ENCODE measurements around the gene GPHN. TPM values are rescaled to one million over a fixed set of nuclear protein-coding genes. Genes with fewer than 3 reads are reported as not detected.

GPHN gene
- total RNA-seq, 4 donors from 2014 or later: 10.7 to 47.0 (median 28.2) TPM

- Histone ChIP-seq H3K27ac (no peak overlapping the region), H3K4me3 (no peak overlapping the region), H3K4me1 (no peaks in the 10 kb centered on the region), H3K27me3 (no peaks in the 10 kb centered on the region), H3K9me3 (no peaks in the 10 kb centered on the region), H3K36me3 (no peaks in the 10 kb centered on the region)
- TF ChIP-seq POLR2A (IDR thresholded peaks at IDR 0.05) (no peak), CTCF (IDR thresholded peaks at IDR 0.05) (no peak)
- DNase-seq: no peak
Observed at GRCh38 chr14:67079846-67080245, 571.9 kb downstream of the GPHN start.

- TF ChIP-seq POLR2A (IDR thresholded peaks at IDR 0.05) (no peak), CTCF (IDR thresholded peaks at IDR 0.05) (no peak)
- Histone ChIP-seq H3K27ac (no peak overlapping the region), H3K4me3 (no peak overlapping the region), H3K9me3 (peaks cover 0 to 5% (median 0%) of the 10 kb centered on the region in 4 donors), H3K27me3 (no peaks in the 10 kb centered on the region), H3K4me1 (no peaks in the 10 kb centered on the region), H3K36me3 (peaks cover 0 to 3% (median 0%) of the 10 kb centered on the region in 3 donors)
- DNase-seq: no peak
Observed at GRCh38 chr14:67108230-67108629, 600.3 kb downstream of the GPHN start.

- Histone ChIP-seq H3K4me1 (no peaks in the 10 kb centered on the region), H3K27me3 (no peaks in the 10 kb centered on the region), H3K9me3 (peaks cover 0 to 2% (median 0%) of the 10 kb centered on the region in 4 donors), H3K36me3 (peaks cover 0 to 3% (median 0%) of the 10 kb centered on the region in 3 donors), H3K4me3 (no peak overlapping the region), H3K27ac (no peak overlapping the region)
- no peak for TF ChIP-seq POLR2A (IDR thresholded peaks at IDR 0.05)
- TF ChIP-seq CTCF (IDR thresholded peaks at IDR 0.05): no peak
- no peak for DNase-seq
Observed at GRCh38 chr14:67111022-67111421, 603.1 kb downstream of the GPHN start.

- H3K27me3 ChIP-seq: no peaks in the 10 kb centered on the region
- H3K4me3 ChIP-seq: no peak overlapping the region
- H3K4me1 ChIP-seq: no peaks in the 10 kb centered on the region
- TF ChIP-seq POLR2A (IDR thresholded peaks at IDR 0.05): no peak
- no peak for TF ChIP-seq CTCF (IDR thresholded peaks at IDR 0.05)
- DNase-seq: no peak
- no peaks in the 10 kb centered on the region for H3K9me3 ChIP-seq
- H3K27ac ChIP-seq: no peak overlapping the region
- peaks cover 0 to 3% (median 0%) of the 10 kb centered on the region in 3 donors for H3K36me3 ChIP-seq
Observed at GRCh38 chr14:67112344-67112743, 604.4 kb downstream of the GPHN start.

GRCh38 chr14:67127174-67127573, 619.2 kb downstream of the GPHN start:
- peaks cover 0 to 14% (median 0%) of the 10 kb centered on the region in 3 donors for H3K36me3 ChIP-seq
- no peak overlapping the region for H3K4me3 ChIP-seq
- H3K27ac ChIP-seq: no peak overlapping the region
- DNase-seq: no peak
- H3K4me1 ChIP-seq: no peaks in the 10 kb centered on the region
- TF ChIP-seq POLR2A (IDR thresholded peaks at IDR 0.05) (no peak), CTCF (IDR thresholded peaks at IDR 0.05) (no peak)
- no peaks in the 10 kb centered on the region for H3K9me3 ChIP-seq
- no peaks in the 10 kb centered on the region for H3K27me3 ChIP-seq

GRCh38 chr14:67129768-67130167, 621.8 kb downstream of the GPHN start:
- Histone ChIP-seq H3K36me3 (no peaks in the 10 kb centered on the region), H3K27ac (no peak overlapping the region), H3K9me3 (no peaks in the 10 kb centered on the region), H3K4me1 (no peaks in the 10 kb centered on the region), H3K4me3 (no peak overlapping the region), H3K27me3 (no peaks in the 10 kb centered on the region)
- DNase-seq: no peak
- TF ChIP-seq CTCF (IDR thresholded peaks at IDR 0.05): no peak
- no peak for TF ChIP-seq POLR2A (IDR thresholded peaks at IDR 0.05)

All from Peyer's patch (tissue), 4 donors.